OCI-LY7 (cell line): ENCODE data around the gene FAM13C.

ENCODE experiments used
- CTCF ChIP-seq: fragments of 200-600 bp; sonication (generic); conservative IDR thresholded peaks from 2 replicates; pipeline ENCODE4 v1.5.1; 2014; ENCODE audit warnings: mild to moderate bottlenecking, antibody characterized with exemption, low read length, moderate library complexity, mixed read lengths
- EZH2phosphoT487 ChIP-seq: fragments of 200-600 bp; sonication (generic); IDR thresholded peaks from 2 replicates; pipeline ENCODE4 v1.6.1; 2018; ENCODE audit warnings: low read depth, borderline replicate concordance, mild to moderate bottlenecking, mixed run types, antibody characterized with exemption, low read length, moderate library complexity, mixed read lengths

GRCh38 chr10:59284118-59284975 is 78.0 kb downstream of the FAM13C start:
- TF ChIP-seq CTCF (no peak), EZH2phosphoT487 (no peak)
